GM18505 (cell line): Measurements from ENCODE around the gene ADAMTS17.

Experiments used
- ATAC-seq: cut with Tn5 transposase; IDR thresholded peaks from one replicate; pipeline ENCODE4 v1.9.1; 2021; ENCODE audit not compliant: unreplicated experiment
- POLR2A ChIP-seq: IDR thresholded peaks from 4 replicates; pipeline ENCODE4 v1.6.1; 2011; ENCODE audit warnings: borderline replicate concordance; ENCODE audit not compliant: insufficient read depth, insufficient read length; ENCODE audit errors: extremely low read depth

Gene ADAMTS17

DNA sequence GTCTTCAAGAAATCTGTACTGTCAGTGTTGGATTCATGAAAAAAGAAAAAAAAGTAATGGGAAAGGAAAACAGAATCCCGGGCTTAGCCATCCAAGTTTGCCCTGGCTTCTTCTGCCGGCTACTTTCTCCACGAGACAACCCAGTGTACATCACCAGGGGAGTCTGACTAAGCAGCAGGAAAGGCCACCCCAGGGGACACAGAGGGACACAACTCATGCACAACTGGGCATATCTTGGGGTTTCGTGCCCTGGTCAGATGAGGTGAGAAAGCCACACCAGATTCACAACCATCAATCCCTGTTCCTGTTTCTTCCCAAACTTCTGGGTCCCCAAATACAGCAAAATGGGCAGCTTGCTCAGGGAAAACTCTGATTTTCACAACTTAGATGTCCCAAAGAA, 33.2 kb downstream of the ADAMTS17 start:
- no peak for ATAC-seq
- TF ChIP-seq POLR2A: no peak

DNA sequence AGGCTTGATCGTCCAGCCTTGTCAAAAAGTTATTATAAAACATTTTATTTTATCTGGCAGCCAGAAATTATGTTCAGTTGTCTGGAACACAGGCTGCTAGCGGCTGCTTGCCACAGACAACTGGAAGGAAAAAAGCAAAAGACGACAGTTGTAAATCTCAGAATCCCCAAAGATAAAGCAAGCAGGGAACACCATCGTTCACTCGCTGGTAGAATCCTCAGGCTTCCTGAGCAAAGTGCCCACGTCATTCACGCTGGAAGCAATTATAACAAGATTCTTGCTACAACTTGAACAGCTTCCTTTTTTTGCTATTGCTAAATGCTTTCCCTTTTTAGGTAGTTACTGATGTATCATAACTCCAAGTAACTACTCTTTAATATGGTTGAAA, 33.6 kb downstream of the ADAMTS17 start:
- no peak for ATAC-seq
- no peak for TF ChIP-seq POLR2A

DNA sequence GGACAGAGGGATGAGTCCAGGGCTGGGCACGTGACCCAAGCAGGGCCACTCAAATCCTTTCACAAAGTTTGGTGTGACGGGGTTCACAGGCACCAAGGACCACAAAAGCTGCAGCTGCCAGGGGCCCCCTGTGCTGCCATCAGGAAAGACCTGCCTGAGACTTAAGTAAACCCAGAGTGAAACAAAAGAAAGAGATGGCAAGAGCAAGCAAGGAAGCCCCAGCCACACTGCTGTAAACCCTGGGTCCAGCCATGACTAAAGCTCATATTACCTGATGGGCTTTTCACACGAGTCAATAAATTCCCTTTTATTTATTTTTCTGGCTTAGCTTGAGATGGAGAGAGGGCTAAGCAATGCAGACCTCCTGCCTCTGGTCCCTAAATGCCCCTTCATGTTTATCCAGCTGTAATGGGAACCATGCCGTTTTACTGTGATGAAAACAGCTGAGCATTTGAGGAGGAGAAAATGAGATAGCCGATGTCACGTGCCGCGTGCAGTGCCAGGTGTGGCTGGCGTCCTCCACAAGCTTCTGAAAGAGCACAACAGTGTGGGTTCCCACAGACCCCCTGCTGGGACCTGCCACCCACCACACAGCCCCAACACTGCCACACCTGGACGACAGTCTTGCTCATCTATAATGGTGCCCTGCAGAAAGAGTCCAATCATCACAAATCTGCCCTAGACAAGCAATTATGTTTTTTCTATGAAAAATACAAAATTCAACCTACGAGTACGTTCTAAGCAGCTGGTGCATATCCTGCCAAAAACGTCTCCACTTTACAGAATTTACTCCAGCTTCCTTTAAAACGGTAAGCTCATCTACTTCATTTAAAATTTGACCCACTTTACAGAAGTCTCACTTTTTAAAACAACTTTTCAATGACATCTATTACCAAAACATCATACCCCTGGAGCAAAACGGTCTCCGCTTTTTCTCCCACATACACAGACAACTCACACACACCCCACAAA, 34.2 kb downstream of the ADAMTS17 start:
- no peak for ATAC-seq

DNA sequence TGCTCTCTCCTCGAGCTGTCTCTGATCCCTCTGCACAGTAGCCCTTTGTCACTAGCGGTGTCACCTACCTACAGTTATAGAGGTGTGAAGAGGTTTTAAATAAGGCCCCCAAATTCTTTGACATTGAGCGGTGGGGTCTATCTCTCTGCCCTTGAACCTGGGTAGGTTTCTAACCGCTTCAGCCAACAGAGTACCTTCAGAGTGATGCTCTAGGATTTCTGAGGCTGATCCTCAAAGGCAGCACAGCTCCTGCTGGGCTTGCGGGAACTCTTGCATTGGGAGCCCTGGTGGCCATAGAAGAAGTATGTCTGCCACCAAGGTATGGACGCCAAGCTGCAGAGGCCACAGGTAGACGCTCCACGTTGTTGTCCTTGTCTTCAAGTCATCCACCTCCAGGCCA, 35.7 kb downstream of the ADAMTS17 start:
- no peak for TF ChIP-seq POLR2A
- ATAC-seq: no peak

More for the DNA sequence above, 34.2 kb downstream of the ADAMTS17 start:
- no peak for TF ChIP-seq POLR2A

DNA sequence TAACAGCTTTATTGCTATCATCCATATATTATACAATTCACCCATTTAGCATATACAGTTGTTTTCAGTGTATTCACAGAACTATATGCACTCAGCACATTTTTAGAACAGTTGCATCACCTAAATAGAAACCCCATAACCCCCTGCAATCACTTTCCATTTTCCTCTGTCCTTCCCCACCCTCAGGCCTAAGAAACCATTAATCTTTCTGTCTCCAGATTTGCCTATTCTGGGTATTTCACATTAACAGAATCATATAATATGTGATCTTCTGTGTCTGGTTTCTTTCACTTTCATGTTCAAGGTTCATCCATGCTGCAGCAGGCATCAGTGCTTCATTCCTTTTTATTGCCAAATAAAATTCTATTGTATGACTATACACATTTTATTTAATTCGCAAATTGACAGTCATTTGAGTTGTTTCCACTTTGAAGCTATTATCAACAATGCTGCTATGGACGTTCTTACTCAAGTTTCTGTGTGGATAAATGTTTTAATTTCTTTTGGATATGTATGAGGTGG, 39.8 kb downstream of the ADAMTS17 start:
- TF ChIP-seq POLR2A: no peak
- ATAC-seq: no peak

DNA sequence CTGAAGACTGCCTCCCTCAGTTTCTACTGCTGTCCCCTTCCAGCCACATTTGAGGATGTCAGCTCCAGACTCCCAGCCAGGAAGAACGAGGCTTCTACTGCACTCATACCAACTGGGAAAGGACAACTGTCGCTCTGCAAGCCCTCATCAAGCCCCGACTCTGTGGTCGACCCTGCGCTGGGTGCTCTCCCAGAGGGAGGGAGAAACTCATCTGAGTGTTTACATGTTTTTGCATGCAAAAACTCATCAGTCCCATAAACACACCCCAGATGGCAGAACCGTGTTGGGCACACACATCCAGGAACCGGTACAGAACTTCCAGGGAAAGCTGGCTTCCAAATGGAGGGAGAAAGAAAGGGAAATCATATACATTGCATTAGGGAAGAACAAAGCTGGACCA, 43.5 kb downstream of the ADAMTS17 start:
- no peak for TF ChIP-seq POLR2A
- ATAC-seq: no peak

DNA sequence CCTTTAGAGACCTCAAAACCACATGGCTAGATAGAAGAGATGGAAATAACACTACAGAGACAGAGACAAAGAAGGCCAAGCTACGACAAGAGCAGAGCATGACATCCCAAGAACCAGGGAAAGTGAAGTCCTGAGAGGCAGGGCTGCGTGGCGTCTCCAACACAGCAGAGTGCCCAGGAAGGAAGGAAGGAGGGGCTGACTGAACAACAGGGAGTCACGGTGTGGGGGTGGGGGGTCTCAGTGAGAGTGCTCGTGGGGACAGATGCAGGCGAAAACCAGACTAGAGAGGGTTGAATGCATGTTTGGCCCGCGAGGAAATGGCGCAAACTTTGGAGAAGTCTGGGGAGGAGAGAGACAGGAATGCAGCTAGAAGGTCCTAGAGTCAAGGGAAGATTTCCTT, 44.0 kb downstream of the ADAMTS17 start:
- ATAC-seq: no peak
- TF ChIP-seq POLR2A: no peak

DNA sequence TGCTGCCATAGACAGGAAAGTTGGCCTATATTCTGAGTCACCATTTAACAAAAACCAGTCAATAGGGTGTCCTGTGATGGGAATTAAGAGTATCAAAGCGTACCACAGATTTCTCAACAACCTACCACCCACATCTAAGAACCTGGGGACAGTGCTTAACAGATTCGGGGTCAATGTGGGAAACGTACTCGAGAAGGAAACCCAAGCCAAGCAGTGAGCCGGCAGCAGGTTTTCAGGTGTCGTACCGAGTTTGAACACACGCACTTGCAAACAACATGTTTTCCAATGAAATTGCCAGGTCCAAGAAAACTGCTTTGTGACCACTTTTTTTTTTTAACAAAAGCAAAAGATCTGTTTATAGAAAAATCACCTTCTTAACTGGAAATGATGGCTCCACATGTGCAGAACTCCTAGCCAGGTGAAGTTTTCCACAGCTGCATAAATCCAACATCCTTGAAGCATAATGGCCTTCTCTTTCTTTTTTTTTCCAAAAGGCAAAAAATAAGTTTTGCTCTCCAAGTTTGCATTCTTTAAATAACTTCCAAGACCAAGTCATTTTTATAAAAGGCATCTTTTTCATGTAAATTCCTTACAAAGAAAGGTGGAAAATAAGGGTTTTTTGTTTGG, 45.7 kb downstream of the ADAMTS17 start:
- ATAC-seq: no peak
- TF ChIP-seq POLR2A: no peak

DNA sequence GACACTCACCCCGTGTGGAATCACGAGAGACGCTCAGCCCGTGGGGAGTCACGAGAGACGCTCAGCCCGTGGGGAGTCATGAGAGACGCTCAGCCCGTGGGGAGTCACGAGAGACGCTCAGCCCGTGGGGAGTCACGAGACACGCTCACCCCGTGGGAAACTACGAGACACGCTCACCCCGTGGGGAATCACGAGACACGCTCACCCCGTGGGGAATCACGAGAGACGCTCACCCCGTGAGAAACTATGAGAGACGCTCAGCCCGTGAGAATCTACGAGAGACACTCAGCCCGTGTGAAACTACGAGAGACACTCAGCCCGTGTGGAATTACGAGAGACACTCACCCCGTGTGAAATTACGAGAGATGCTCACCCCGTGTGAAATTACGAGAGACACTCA, 49.8 kb downstream of the ADAMTS17 start:
- no peak for ATAC-seq

DNA sequence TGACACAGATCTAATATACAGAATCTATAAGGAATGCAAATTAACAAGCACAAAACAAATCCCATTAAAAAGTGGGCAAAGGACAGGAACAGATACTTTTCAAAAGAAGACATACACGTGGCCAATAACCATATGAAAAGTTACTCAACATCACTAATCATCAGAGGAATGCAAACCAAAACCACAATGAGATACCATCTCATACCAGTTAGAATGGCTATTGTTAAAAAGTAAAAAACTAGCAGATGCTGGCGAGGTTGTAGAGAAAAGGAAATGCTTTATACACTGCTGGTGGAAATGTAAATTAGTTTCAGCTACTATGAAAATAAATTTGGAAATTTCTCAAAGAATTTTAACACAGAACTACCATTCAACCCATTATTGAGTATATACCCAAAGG, 50.7 kb downstream of the ADAMTS17 start:
- TF ChIP-seq POLR2A: no peak
- no peak for ATAC-seq

More for the DNA sequence above, 49.8 kb downstream of the ADAMTS17 start:
- no peak for TF ChIP-seq POLR2A

DNA sequence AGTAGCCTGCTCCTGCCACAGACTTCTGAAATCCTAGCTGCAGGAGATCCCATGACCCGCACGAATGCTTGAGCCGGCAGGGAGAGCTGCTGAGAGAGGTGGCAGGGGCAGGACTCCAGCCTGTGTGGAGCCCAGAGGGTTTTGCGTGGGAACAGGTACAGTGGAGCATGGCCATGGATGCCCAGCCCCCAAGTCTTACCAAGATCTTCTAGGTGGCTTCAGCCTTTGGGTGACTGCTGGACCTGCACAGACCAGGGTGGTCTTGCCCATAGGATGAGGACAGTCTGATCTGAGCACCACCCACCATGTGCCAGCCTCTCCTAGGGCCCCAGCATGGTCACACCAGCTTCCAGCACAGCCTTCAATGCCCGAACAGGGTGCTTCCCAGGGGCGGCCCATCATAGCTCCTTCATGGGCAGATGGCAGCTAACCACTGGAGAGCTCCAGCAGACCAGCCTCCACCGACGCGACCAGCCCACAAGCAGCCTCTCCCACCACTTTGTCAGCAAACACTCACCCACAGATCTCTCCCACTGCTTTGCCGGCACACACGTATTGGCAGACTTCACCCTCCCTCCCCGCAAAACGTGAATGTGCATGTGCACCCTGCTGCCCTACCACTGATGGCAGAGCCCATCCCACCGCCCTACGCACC, 56.0 kb downstream of the ADAMTS17 start:
- ATAC-seq: no peak
- TF ChIP-seq POLR2A: no peak

DNA sequence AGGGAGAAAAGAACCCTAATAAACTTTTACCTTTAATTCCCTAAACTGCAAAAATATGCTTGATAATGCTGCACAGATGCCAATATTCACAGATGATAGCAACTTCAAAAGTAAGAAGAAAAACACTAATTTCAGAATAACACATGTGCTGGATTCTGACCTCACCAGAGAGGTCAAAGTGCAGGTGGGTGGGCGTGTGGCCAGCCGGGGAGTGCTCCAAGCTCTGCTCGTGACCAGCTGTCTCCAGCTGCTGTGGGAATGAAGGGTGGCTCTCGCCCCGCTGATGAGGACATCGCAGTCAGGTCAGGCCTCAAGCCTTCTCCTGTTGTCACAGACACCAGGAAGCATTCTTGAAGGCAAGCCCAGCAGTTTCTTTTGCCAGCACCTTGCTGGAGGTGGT, 57.1 kb downstream of the ADAMTS17 start:
- no peak for ATAC-seq
- no peak for TF ChIP-seq POLR2A

DNA sequence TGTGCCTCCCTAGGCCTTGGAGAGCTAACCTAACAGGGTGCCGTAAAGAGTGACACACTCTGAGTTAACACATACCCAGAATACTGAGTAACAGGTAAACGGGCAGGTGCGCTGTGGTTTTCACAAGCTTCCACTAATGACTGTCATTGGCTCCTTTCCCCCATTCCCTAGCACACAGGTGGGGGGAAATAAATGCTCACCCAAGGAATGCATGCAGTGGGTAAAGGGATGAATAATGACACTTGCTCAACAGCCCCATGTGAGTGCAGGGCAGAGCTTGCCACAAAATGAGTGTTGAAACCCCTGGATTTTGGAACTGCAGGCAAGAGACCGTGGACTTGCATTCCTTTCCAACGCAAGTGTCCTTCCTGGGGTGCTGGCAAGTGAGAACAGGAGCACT, 57.6 kb downstream of the ADAMTS17 start:
- ATAC-seq: no peak
- no peak for TF ChIP-seq POLR2A
